ENCODE data around the gene OR4L1.
"Not testable (repeated sequence)": the region's sequence is repeated elsewhere in the genome, so short reads cannot be mapped to it uniquely, and the experiment has no call there.

Gene OR4L1, protein sequence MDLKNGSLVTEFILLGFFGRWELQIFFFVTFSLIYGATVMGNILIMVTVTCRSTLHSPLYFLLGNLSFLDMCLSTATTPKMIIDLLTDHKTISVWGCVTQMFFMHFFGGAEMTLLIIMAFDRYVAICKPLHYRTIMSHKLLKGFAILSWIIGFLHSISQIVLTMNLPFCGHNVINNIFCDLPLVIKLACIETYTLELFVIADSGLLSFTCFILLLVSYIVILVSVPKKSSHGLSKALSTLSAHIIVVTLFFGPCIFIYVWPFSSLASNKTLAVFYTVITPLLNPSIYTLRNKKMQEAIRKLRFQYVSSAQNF

DNA sequence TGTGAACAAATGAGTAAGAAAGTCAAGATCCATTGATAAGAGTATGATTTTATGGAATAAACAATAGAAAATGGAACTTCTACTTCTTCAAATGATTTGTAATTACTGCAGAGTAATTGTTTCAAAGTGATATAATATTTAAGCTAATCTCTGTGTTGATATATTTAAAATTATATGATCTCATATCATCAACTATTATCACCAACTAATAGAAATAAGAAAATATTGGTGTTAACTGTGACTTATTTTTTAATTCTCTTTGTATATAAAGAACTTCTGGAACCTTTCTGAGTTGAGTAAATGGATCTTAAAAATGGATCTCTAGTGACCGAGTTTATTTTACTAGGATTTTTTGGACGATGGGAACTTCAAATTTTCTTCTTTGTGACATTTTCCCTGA is at the start of gene OR4L1:
OR4L1 (plus strand) TSS at position 301 of the 400 bp plus-strand sequence; CDS start at position 301, 0 bp downstream.
- no peak for DNase-seq

GRCh38 chr14:20019257-20019865 is 40.5 kb upstream of the OR4L1 start, which contains the start of gene OR4K14:
TSS of gene OR4K14 (minus strand) at chr14:20019307. CDS start at chr14:20015193, 4,114 bp downstream.
- no peak for DNase-seq

DNA sequence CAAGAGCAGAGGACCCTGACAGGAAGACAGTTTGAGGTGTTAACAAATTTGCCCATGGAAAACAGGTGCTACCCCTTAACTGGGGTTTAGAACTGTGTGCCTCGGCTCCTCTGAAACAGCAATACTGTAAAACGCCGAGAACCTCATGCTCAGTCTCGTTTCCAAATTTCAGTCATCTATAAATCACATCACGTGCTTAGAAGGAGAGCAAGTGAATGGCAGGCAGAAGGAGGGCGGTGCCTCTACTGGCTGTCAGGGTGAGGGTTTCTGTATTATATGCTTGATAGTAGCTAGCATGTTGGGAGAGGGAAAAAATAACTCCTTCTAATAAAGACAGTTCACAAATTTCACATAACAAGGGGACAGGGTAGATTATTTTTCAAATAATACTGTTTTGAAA is 28.8 kb upstream of the OR4L1 start:
- no peak for DNase-seq

GRCh38 chr14:20035449-20035848 is 24.4 kb upstream of the OR4L1 start:
- DNase-seq, result no peak

DNA sequence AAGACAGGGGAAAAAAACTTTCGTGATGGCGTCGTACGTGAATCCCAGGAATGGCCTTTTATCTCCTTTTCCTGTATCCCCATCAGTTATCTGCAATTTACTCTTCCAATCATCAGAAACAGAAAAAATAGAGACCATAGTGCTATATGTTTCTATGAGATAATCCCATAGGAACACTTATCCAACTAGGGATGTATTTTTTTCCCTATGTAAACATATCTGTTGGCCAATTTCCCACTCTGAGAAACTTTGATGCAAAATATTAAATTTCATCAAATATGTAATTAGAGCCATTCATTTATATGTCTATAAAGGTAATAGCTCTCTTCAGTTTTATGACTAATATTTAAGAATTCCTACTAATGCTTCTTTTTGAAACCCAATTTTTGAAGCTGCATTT is 23.9 kb upstream of the OR4L1 start, which contains the start of gene OR4K13:
OR4K13 (minus strand) TSS at position 101 of the 400 bp plus-strand sequence. CDS start 1,280 bp downstream, outside the sequence.
- no peak for DNase-seq

DNA sequence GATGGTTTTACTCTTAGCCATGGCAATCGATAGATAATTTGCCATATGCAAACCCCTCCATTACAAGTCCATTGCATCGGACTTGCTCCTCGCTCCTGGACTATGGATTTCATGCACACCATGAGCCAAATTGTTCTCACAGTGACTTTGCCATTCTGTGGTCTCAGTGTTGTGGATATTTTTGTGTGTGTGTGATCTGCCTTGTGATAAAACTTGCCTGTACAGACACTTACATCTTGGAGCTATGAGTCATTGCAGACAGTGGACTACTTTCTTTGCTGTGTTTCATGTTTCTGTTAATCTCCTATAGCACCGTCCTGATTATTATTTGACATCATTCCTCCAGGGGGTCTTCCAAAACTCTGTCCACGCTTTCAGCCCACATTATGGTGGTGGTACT is 15.6 kb upstream of the OR4L1 start:
- DNase-seq, result no peak

GRCh38 chr14:20048202-20048601 is 11.6 kb upstream of the OR4L1 start:
- DNase-seq, result no peak

DNA sequence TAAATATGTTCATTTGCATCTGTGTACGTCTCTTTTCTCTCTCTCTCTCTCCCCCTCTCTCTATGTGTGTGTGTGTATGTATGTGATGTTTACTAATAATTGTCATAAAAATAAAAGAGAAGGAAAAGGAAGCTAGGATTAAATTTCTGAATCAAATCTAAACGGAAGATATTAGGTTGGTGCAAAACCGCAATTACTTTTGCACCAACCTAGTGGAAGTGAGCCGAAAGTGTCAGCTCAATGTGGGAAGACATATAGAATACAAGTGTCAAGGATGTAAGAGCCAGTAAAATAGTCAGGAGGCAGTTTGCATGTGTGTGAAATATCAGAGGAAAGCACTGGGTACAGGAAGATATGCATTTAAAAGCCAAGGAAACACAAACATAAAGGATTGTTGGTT is 32.2 kb downstream of the OR4L1 start:
- no peak for DNase-seq

DNA sequence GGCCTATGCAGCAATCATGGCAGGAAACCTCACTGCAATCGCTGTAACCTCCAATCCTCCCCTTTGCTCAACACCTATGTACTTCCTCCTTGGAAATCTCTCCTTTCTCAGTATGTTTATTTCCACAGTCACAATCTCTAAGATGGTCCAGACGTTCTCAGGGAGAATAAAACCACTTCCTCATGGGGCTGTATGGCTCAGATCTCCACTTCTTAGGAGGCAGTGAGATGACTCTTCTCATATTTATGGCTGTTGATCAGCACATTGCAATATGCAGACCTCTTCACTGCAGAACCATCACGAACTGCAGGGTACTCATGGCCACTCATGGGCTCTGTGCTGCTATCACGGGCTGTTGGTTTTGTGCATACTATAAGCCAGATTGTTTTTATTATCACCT is 33.6 kb downstream of the OR4L1 start:
- no peak for DNase-seq

GRCh38 chr14:20098926-20099770 is 39.3 kb downstream of the OR4L1 start:
- not testable (repeated sequence) for DNase-seq

DNA sequence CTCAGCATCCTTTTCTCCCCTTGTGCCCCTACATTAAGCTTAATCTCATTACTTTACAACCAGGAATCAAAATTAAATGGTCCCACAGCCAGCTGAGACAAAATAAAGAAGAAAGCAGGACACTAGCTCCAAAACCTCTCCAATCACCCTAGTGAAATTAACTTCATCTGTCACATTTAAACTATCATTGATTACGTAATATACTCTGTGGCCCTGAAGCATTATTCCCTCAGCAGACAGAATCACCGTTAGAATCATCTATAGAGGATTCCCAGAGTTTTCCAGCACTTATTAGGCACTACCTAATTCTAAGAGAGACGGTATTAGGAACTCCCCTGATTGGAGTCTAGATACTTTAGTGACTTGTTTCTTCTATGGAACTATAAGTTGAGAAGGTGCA is 50.6 kb downstream of the OR4L1 start, which contains the start of gene OR4K17:
OR4K17 (plus strand) TSS at position 302 of the 400 bp plus-strand sequence. CDS start 6,761 bp downstream, outside the sequence.
- no peak for DNase-seq

Measured in NCI-H748 treated with DMSO at 0.1 percent for 48 hours (cell line).